ENCODE measurements around the gene ZNF649. TPM values are rescaled to one million over a fixed set of nuclear protein-coding genes. Genes with fewer than 3 reads are reported as not detected.

ZNF649 gene
- total RNA-seq, 2 experiments from 2014 or later = 13.0 to 13.2 TPM

- Mint-ChIP-seq H3K27me3 (no peaks in the 10 kb centered on the region), H3K4me3 (no peak overlapping the region), H3K36me3 (ENCODE audit: low read depth) (peaks cover 94% of the 10 kb centered on the region), H3K9me3 (peaks cover 13% of the 10 kb centered on the region), H3K4me1 (ENCODE audit: low read depth) (peaks cover 17% of the 10 kb centered on the region), H3K27ac (no peak overlapping the region)
- Histone ChIP-seq H3K27ac (ENCODE audit: low read depth in 1 of 2, low read length in 2 of 2) (no peak overlapping the region), H3K36me3 (ENCODE audit: insufficient read depth, low read length) (peaks cover 17% of the 10 kb centered on the region), H3K4me1 (ENCODE audit: insufficient read depth, low read length) (peaks cover 7% of the 10 kb centered on the region), H3K27me3 (ENCODE audit: control insufficient read depth in 1 of 2, insufficient read depth in 2 of 2, low read length in 2 of 2) (no peaks in the 10 kb centered on the region), H3K4me3 (ENCODE audit: low read length) (no peak overlapping the region), H3K9me3 (ENCODE audit: control insufficient read depth in 1 of 2, insufficient read depth in 1 of 2, low read length in 2 of 2) (peaks cover 39 to 98% of the 10 kb centered on the region in 2 experiments)
- DNase-seq (no peak), ATAC-seq (ENCODE audit: poor library complexity) (no peak)
- no peak for TF ChIP-seq CTCF (IDR thresholded peaks at IDR 0.05)
- ChIA-PET POLR2A (interaction anchor here (0.7 kb wide), 1 partner anchor 1636 kb away, joined by 3 read pairs; no protein-coding TSS in a partner anchor), CTCF (interaction anchor here (1.2 to 1.4 kb wide), 2 partner anchors 11 to 98 kb away, joined by 3 read pairs; no protein-coding TSS in a partner anchor)
- intact Hi-C loops (cut with DNase I, micrococcal nuclease) = loop anchor here (5.0 kb wide), 2 partner anchors 43 to 103 kb away; partner anchors contain the start of genes ZNF350 (in 1 of the 2) and ZNF613 (in 1 of the 2)
Measured at GRCh38 chr19:51884713-51885112, 20.1 kb downstream of the ZNF649 start.

DNA sequence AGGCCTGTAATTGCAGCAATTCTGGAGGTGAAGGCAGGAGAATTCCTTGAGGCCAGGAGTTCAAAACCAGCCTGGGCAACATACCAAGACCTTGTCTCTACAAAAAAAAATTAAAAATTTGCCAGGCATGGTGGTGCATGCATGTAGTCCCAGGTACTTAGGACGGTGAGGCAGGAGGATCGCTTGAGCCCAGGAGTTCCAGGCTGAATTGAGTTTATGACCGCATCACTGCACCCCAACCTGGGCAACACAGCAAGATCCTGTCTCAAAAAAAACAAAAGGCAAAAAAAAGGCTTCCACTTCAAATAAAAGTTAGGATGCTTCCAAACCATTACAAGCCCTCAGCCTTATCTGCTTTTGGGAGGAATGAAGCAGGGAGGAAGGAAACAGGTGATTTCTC lies 22.3 kb downstream of the ZNF649 start:
- no peak overlapping the region for H3K4me3 Mint-ChIP-seq
- Histone ChIP-seq H3K27me3 (ENCODE audit: control insufficient read depth in 1 of 2, insufficient read depth in 2 of 2, low read length in 2 of 2) (no peaks in the 10 kb centered on the region), H3K4me3 (ENCODE audit: low read length) (no peak overlapping the region), H3K36me3 (ENCODE audit: insufficient read depth, low read length) (peaks cover 24% of the 10 kb centered on the region), H3K4me1 (ENCODE audit: insufficient read depth, low read length) (peaks cover 3% of the 10 kb centered on the region), H3K27ac (ENCODE audit: low read depth in 1 of 2, low read length in 2 of 2) (no peak overlapping the region), H3K9me3 (ENCODE audit: control insufficient read depth in 1 of 2, insufficient read depth in 1 of 2, low read length in 2 of 2) (peaks cover 42 to 93% of the 10 kb centered on the region in 2 experiments)
- H3K4me1 Mint-ChIP-seq (ENCODE audit: low read depth) = peaks cover 9% of the 10 kb centered on the region
- ChIA-PET POLR2A (no interaction called here), CTCF (no interaction called here)
- intact Hi-C loops (cut with DNase I, micrococcal nuclease) = no loop called here
- no peak overlapping the region for H3K27ac Mint-ChIP-seq
- H3K9me3 Mint-ChIP-seq = peaks cover 21% of the 10 kb centered on the region
- H3K36me3 Mint-ChIP-seq (ENCODE audit: low read depth) = peaks cover 94% of the 10 kb centered on the region
- no peak for TF ChIP-seq CTCF (IDR thresholded peaks at IDR 0.05)
- H3K27me3 Mint-ChIP-seq = no peaks in the 10 kb centered on the region
- no peak for ATAC-seq (ENCODE audit: poor library complexity)
- no peak for DNase-seq

DNA sequence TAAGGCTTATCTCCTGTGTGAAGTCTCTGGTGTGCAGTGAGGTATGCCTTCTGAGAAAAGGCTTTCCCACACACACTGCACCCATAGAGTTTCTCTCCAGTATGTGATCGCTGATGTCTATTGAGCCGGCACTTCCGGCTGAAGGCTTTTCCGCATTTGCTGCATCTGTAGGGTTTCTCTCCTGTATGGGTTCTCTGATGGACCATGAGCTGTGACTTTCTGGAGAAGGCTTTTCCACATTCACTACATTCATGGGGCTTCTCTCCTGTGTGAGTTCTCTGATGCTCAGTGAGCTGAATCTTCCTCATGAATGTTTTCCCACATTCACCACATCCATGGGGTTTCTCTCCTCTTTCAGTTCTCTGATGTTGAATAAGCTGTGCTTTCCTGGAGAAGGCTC lies 31.7 kb downstream of the ZNF649 start:
- DNase-seq = no peak
- ChIA-PET POLR2A (no interaction called here), CTCF (no interaction called here)
- ATAC-seq (ENCODE audit: poor library complexity) = no peak
- Mint-ChIP-seq H3K9me3 (peaks cover 37% of the 10 kb centered on the region), H3K27me3 (no peaks in the 10 kb centered on the region), H3K36me3 (ENCODE audit: low read depth) (peaks cover 97% of the 10 kb centered on the region), H3K4me1 (ENCODE audit: low read depth) (no peaks in the 10 kb centered on the region), H3K27ac (no peak overlapping the region), H3K4me3 (no peak overlapping the region)
- H3K36me3 ChIP-seq (ENCODE audit: insufficient read depth, low read length) = peaks cover 42% of the 10 kb centered on the region
- H3K27me3 ChIP-seq (ENCODE audit: control insufficient read depth in 1 of 2, insufficient read depth in 2 of 2, low read length in 2 of 2) = no peaks in the 10 kb centered on the region
- peaks cover 44 to 100% of the 10 kb centered on the region in 2 experiments for H3K9me3 ChIP-seq (ENCODE audit: control insufficient read depth in 1 of 2, insufficient read depth in 1 of 2, low read length in 2 of 2)
- no peak for TF ChIP-seq CTCF (IDR thresholded peaks at IDR 0.05)
- H3K4me1 ChIP-seq (ENCODE audit: insufficient read depth, low read length) = no peaks in the 10 kb centered on the region
- intact Hi-C loops (cut with DNase I, micrococcal nuclease) = no loop called here
- H3K4me3 ChIP-seq (ENCODE audit: low read length) = no peak overlapping the region
- no peak overlapping the region for H3K27ac ChIP-seq (ENCODE audit: low read depth in 1 of 2, low read length in 2 of 2)
